ENCODE measurements around the gene FXYD7. TPM values are rescaled to one million over a fixed set of nuclear protein-coding genes. Genes with fewer than 3 reads are reported as not detected.
"Not testable (repeated sequence)": the region's sequence is repeated elsewhere in the genome, so short reads cannot be mapped to it uniquely, and the experiment has no call there.

The FXYD7 gene
- total RNA-seq, 5 donors from 2014 or later (not counting 1 experiment from before 2014, with no cell fraction given) = 8.8 to 24.0 (median 12.6) TPM

DNA sequence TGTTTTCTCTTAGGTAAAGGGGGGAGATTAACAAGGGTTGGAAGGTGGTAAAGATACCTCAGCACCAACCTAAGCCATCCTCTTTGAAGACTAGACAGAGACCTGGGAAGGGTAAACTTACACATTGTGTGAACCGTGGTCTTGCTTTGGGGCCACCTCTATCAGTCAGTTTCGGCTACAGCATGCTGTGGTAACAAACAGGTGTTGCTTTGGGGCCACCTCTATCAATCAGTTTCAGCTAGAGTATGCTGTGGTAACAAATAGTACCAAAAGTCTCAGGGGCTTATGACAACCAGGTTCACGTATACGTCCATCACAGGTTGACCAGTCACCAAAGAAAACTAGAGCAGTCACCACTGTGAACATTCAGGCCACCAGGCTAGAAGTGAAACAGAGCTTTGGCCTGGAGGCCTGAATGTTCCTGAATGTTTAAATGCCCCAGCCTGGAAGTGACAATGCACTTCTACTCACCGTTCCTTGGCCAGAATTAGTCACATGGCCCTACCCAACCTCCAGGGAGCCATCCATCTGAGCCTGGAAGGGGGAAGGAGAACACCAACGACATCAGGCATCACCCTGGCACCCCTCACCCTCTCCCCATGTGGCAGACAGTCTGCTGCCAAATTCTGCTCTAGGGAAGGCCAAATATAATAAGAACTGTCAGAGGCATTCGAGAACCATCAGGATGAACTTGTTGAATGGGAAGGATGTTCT lies 3.8 kb downstream of the FXYD7 start:
- H3K27ac Mint-ChIP-seq = peak overlapping the region in 1 of 2 donors; percentile 74
- H3K4me3 Mint-ChIP-seq = no peak overlapping the region

GRCh38 chr19:35149463-35149862 lies 6.4 kb downstream of the FXYD7 start:
- 89% methylated on average over 1 of the region's 3 CpGs for WGBS (ENCODE audit: insufficient coverage)
- no peak overlapping the region for H3K4me3 Mint-ChIP-seq
- Histone ChIP-seq H3K27ac (ENCODE audit: low read length) (no peak overlapping the region), H3K36me3 (ENCODE audit: control insufficient read depth in 2 of 2, extremely low read depth in 1 of 2, insufficient read depth in 1 of 2, low read length in 1 of 2) (no peaks in the 10 kb centered on the region), H3K9me3 (no peaks in the 10 kb centered on the region), H3K4me1 (ENCODE audit: control insufficient read depth in 1 of 2, extremely low read depth in 1 of 2, insufficient read depth in 2 of 2, low read length in 2 of 2) (peaks cover 3 to 24% of the 10 kb centered on the region in 2 experiments), H3K27me3 (replicated peaks in 1 of 2; ENCODE audit: control insufficient read depth in 2 of 2, extremely low read depth in 1 of 2, insufficient read depth in 2 of 2, low read length in 1 of 2) (no peaks in the 10 kb centered on the region), H3K4me3 (ENCODE audit: control insufficient read depth in 1 of 2, extremely low read depth in 1 of 2, low read length in 1 of 2) (no peak overlapping the region)
- no peaks in the 10 kb centered on the region for H3K9me3 Mint-ChIP-seq
- H3K36me3 Mint-ChIP-seq = no peaks in the 10 kb centered on the region
- CTCF ChIA-PET = no interaction called here
- no peak for ATAC-seq (replicated peaks in 1 of 4)
- H3K27me3 Mint-ChIP-seq = no peaks in the 10 kb centered on the region
- H3K4me1 Mint-ChIP-seq = peaks cover 17 to 34% (median 26%) of the 10 kb centered on the region in 3 donors
- POLR2A ChIA-PET = interaction anchor here in 1 of 2 donors (0.7 kb wide), 1 partner anchor 123 kb away, joined by 3 read pairs; no protein-coding TSS in a partner anchor
- no peak overlapping the region for H3K27ac Mint-ChIP-seq
- DNase-seq = no peak

More for the DNA sequence above, 3.8 kb downstream of the FXYD7 start:
- POLR2A ChIA-PET = no interaction called here
- H3K27me3 ChIP-seq (replicated peaks in 1 of 2; ENCODE audit: control insufficient read depth in 2 of 2, extremely low read depth in 1 of 2, insufficient read depth in 2 of 2, low read length in 1 of 2) = peaks cover 0 to 11% of the 10 kb centered on the region in 2 experiments
- DNase-seq (no peak), ATAC-seq (replicated peaks in 1 of 4) (no peak)
- CTCF ChIA-PET = interaction anchor here in 1 of 2 donors (0.6 to 0.7 kb wide), 3 partner anchors 10 to 82 kb away, joined by 3 to 4 read pairs (median 4); no protein-coding TSS in a partner anchor
- no peaks in the 10 kb centered on the region for H3K36me3 ChIP-seq (ENCODE audit: control insufficient read depth in 2 of 2, extremely low read depth in 1 of 2, insufficient read depth in 1 of 2, low read length in 1 of 2)
- Mint-ChIP-seq H3K36me3 (no peaks in the 10 kb centered on the region), H3K9me3 (no peaks in the 10 kb centered on the region), H3K4me1 (peaks cover 24 to 29% (median 25%) of the 10 kb centered on the region in 3 donors), H3K27me3 (no peaks in the 10 kb centered on the region)
- H3K4me3 ChIP-seq (ENCODE audit: control insufficient read depth in 1 of 2, extremely low read depth in 1 of 2, low read length in 1 of 2) = no peak overlapping the region
- H3K9me3 ChIP-seq = no peaks in the 10 kb centered on the region
- WGBS (ENCODE audit: insufficient coverage) = 100% methylated on average over 3 of the region's 7 CpGs
- H3K27ac ChIP-seq (ENCODE audit: low read length) = no peak overlapping the region
- peaks cover 9 to 34% of the 10 kb centered on the region in 2 experiments for H3K4me1 ChIP-seq (ENCODE audit: control insufficient read depth in 1 of 2, extremely low read depth in 1 of 2, insufficient read depth in 2 of 2, low read length in 2 of 2)

- no peak overlapping the region for H3K4me3 ChIP-seq (ENCODE audit: control insufficient read depth in 1 of 2, extremely low read depth in 1 of 2, low read length in 1 of 2)
- Mint-ChIP-seq H3K4me3 (no peak overlapping the region), H3K9me3 (no peaks in the 10 kb centered on the region), H3K27me3 (no peaks in the 10 kb centered on the region), H3K4me1 (peaks cover 7 to 33% (median 21%) of the 10 kb centered on the region in 3 donors), H3K27ac (peak overlapping the region in 1 of 2 donors; percentile 47), H3K36me3 (no peaks in the 10 kb centered on the region)
- H3K4me1 ChIP-seq (ENCODE audit: control insufficient read depth in 1 of 2, extremely low read depth in 1 of 2, insufficient read depth in 2 of 2, low read length in 2 of 2) = peaks cover 3 to 18% of the 10 kb centered on the region in 2 experiments
- WGBS (ENCODE audit: insufficient coverage) = 84% methylated on average over 2 of the region's 2 CpGs
- no peaks in the 10 kb centered on the region for H3K27me3 ChIP-seq (replicated peaks in 1 of 2; ENCODE audit: control insufficient read depth in 2 of 2, extremely low read depth in 1 of 2, insufficient read depth in 2 of 2, low read length in 1 of 2)
- no peak overlapping the region for H3K27ac ChIP-seq (ENCODE audit: low read length)
- ChIA-PET POLR2A (interaction anchor here in 1 of 2 donors (0.7 kb wide), 1 partner anchor 122 kb away, joined by 3 read pairs; no protein-coding TSS in a partner anchor), CTCF (no interaction called here)
- DNase-seq (no peak), ATAC-seq (replicated peaks in 1 of 4) (no peak)
- H3K36me3 ChIP-seq (ENCODE audit: control insufficient read depth in 2 of 2, extremely low read depth in 1 of 2, insufficient read depth in 1 of 2, low read length in 1 of 2) = no peaks in the 10 kb centered on the region
- H3K9me3 ChIP-seq = no peaks in the 10 kb centered on the region
These were observed 7.4 kb downstream of the FXYD7 start for GRCh38 chr19:35150445-35150844.

DNA sequence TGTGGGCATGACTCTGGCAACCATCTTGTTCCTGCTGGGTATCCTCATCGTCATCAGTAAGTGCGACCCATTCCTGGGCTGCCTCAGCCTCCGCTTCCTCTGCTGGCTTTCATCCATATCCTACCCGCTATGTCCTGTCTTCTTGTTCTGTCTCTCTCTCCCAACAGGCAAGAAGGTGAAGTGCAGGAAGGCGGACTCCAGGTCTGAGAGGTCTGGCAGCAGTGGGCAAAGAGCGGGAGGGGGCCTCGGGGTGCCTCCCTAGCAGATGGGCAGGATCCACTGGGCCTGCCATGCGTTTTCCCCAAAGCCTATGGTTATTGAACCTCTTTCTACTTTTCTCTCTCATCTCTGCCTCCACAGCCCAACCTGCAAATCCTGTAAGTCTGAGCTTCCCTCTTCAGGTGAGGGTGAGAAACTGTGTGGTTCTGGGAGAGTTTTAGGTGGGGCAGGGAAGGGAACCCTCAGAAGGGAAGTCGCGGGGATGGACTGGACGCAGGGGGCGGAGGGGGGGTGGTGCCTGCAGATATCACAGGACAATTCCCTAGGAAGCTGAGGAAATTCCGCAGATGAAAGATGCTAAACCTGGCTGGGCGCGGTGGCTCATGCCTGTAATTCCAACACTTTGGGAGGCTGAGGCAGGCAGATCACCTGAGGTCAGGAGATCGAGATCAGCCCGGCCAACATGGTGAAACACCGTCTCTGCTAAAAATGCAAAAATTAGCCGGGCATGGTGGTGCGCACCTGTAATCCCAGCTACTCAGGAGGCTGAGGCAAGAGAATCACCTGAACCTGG lies 8.4 kb downstream of the FXYD7 start:
- no peaks in the 10 kb centered on the region for H3K27me3 ChIP-seq (replicated peaks in 1 of 2; ENCODE audit: control insufficient read depth in 2 of 2, extremely low read depth in 1 of 2, insufficient read depth in 2 of 2, low read length in 1 of 2)
- POLR2A ChIA-PET = no interaction called here
- CTCF ChIA-PET = interaction anchor here in 1 of 2 donors (0.9 kb wide), 1 partner anchor 10 kb away, joined by 3 read pairs; no protein-coding TSS in a partner anchor
- ATAC-seq (replicated peaks in 1 of 4) (no peak), DNase-seq (no peak)
- Mint-ChIP-seq H3K9me3 (no peaks in the 10 kb centered on the region), H3K27me3 (no peaks in the 10 kb centered on the region), H3K27ac (peak overlapping the region in 1 of 2 donors; percentile 19), H3K36me3 (peaks cover 8% of the 10 kb centered on the region), H3K4me3 (peak overlapping the region in 1 of 3 donors; percentile 41), H3K4me1 (peaks cover 15 to 42% (median 29%) of the 10 kb centered on the region in 3 donors)
- 95% methylated on average over 11 of the region's 20 CpGs for WGBS (ENCODE audit: insufficient coverage)
- no peak overlapping the region for H3K27ac ChIP-seq (ENCODE audit: low read length)
- peaks cover 10 to 28% of the 10 kb centered on the region in 2 experiments for H3K4me1 ChIP-seq (ENCODE audit: control insufficient read depth in 1 of 2, extremely low read depth in 1 of 2, insufficient read depth in 2 of 2, low read length in 2 of 2)
- no peaks in the 10 kb centered on the region for H3K9me3 ChIP-seq
- peaks cover 0 to 2% of the 10 kb centered on the region in 2 donors for H3K36me3 ChIP-seq (ENCODE audit: control insufficient read depth in 2 of 2, extremely low read depth in 1 of 2, insufficient read depth in 1 of 2, low read length in 1 of 2)
- H3K4me3 ChIP-seq (ENCODE audit: control insufficient read depth in 1 of 2, extremely low read depth in 1 of 2, low read length in 1 of 2) = no peak overlapping the region

- H3K4me3 ChIP-seq (ENCODE audit: control insufficient read depth in 1 of 2, extremely low read depth in 1 of 2, low read length in 1 of 2); POLR2A ChIA-PET; H3K27me3 ChIP-seq (replicated peaks in 1 of 2; ENCODE audit: control insufficient read depth in 2 of 2, extremely low read depth in 1 of 2, insufficient read depth in 2 of 2, low read length in 1 of 2); H3K9me3 ChIP-seq; DNase-seq; H3K27me3 Mint-ChIP-seq; H3K9me3 Mint-ChIP-seq; ATAC-seq (replicated peaks in 1 of 4): not testable (repeated sequence)
- 98% methylated on average over 9 of the region's 10 CpGs for WGBS (ENCODE audit: insufficient coverage)
- H3K27ac ChIP-seq (ENCODE audit: low read length) = peak overlapping the region; percentile 92
- peak overlapping the region; percentile 99 for H3K4me3 Mint-ChIP-seq
- H3K36me3 Mint-ChIP-seq = peaks cover 20% of the 10 kb centered on the region
- H3K36me3 ChIP-seq (ENCODE audit: control insufficient read depth in 2 of 2, extremely low read depth in 1 of 2, insufficient read depth in 1 of 2, low read length in 1 of 2) = peaks cover 0 to 19% of the 10 kb centered on the region in 2 donors
- CTCF ChIA-PET = interaction anchor here (1.0 to 1.7 kb wide), 4 partner anchors 12 to 70 kb away, joined by 3 to 12 read pairs (median 4); no protein-coding TSS in a partner anchor
- peaks cover 10 to 44% of the 10 kb centered on the region in 2 experiments for H3K4me1 ChIP-seq (ENCODE audit: control insufficient read depth in 1 of 2, extremely low read depth in 1 of 2, insufficient read depth in 2 of 2, low read length in 2 of 2)
- peak overlapping the region; percentile 81 to 86 for H3K27ac Mint-ChIP-seq
- peaks cover 32 to 54% (median 45%) of the 10 kb centered on the region in 3 donors for H3K4me1 Mint-ChIP-seq
These were observed 10.1 kb downstream of the FXYD7 start for GRCh38 chr19:35153129-35153522.
